ENCODE data around the gene OR13J1.
A peak's percentile ranks its signal among the peaks of the same experiment; 100 is the strongest.

Gene OR13J1

GRCh38 chr9:35859310-35859989 lies 10.8 kb downstream of the OR13J1 start:
- peak; percentile 34 for DNase-seq (ENCODE audit: low spot score)

GRCh38 chr9:35858458-35858857 lies 11.7 kb downstream of the OR13J1 start:
- DNase-seq (ENCODE audit: low spot score) = no peak

- no peak for DNase-seq (ENCODE audit: low spot score)
These were observed 13.3 kb downstream of the OR13J1 start for GRCh38 chr9:35856882-35857281.

GRCh38 chr9:35856206-35856605 lies 14.0 kb downstream of the OR13J1 start:
- no peak for DNase-seq (ENCODE audit: low spot score)

- peak; percentile 38 for DNase-seq (ENCODE audit: low spot score)
These were observed 16.0 kb downstream of the OR13J1 start for GRCh38 chr9:35854091-35854762.

- peak; percentile 37 for DNase-seq (ENCODE audit: low spot score)
These were observed 17.0 kb downstream of the OR13J1 start for GRCh38 chr9:35852876-35853865.

GRCh38 chr9:35852267-35852815 lies 17.9 kb downstream of the OR13J1 start:
- peak; percentile 13 for DNase-seq (ENCODE audit: low spot score)

- no peak for DNase-seq (ENCODE audit: low spot score)
These were observed 22.2 kb downstream of the OR13J1 start for GRCh38 chr9:35847792-35848572.

GRCh38 chr9:35845824-35846771 lies 24.1 kb downstream of the OR13J1 start:
- DNase-seq (ENCODE audit: low spot score) = peak; percentile 55

GRCh38 chr9:35844628-35845270 lies 25.5 kb downstream of the OR13J1 start:
- DNase-seq (ENCODE audit: low spot score) = no peak

- DNase-seq (ENCODE audit: low spot score) = no peak
These were observed 27.4 kb downstream of the OR13J1 start for GRCh38 chr9:35842795-35843194.

GRCh38 chr9:35842020-35842745 lies 28.0 kb downstream of the OR13J1 start:
- DNase-seq (ENCODE audit: low spot score) = no peak

- no peak for DNase-seq (ENCODE audit: low spot score)
These were observed 28.6 kb downstream of the OR13J1 start for GRCh38 chr9:35841645-35841900.

- DNase-seq (ENCODE audit: low spot score) = no peak
These were observed 29.1 kb downstream of the OR13J1 start for GRCh38 chr9:35840881-35841644.

GRCh38 chr9:35839926-35840325 lies 30.3 kb downstream of the OR13J1 start:
- no peak for DNase-seq (ENCODE audit: low spot score)

GRCh38 chr9:35836595-35836994 lies 33.6 kb downstream of the OR13J1 start:
- no peak for DNase-seq (ENCODE audit: low spot score)

- DNase-seq (ENCODE audit: low spot score) = no peak
These were observed 34.4 kb downstream of the OR13J1 start for GRCh38 chr9:35835766-35836165.

GRCh38 chr9:35835216-35835632 lies 35.0 kb downstream of the OR13J1 start:
- no peak for DNase-seq (ENCODE audit: low spot score)

Measured in ecto neural progenitor cell (in vitro differentiated cells).